Calu3 (cell line): ENCODE data around the gene CLCNKB. TPM values are rescaled to one million over a fixed set of nuclear protein-coding genes. Genes with fewer than 3 reads are reported as not detected.
"Not testable (repeated sequence)": the region's sequence is repeated elsewhere in the genome, so short reads cannot be mapped to it uniquely, and the experiment has no call there.

Experiments used
- BruUV-seq: library from RNA; stranded (reverse); fragments of 400-500 nt; replicated peaks from 2 replicates; lab custom pipeline; 2021; lab: Mats Ljungman, UMichigan
- CTCF ChIA-PET: fragments of 300-600 bp; sonication (Branson Sonifier 250); formaldehyde crosslinking; loops from one replicate; lab custom pipeline; 2022; ENCODE audit warnings: antibody characterized with exemption; lab: Charles Lee
- DNase-seq: peaks from one replicate; pipeline ENCODE4 v3.0.0; 2022
- H3K27ac Mint-ChIP-seq: one replicate; pipeline ENCODE4 v1.8.0; 2022; ENCODE audit warnings: mixed read lengths; ENCODE audit not compliant: unreplicated experiment
- H3K27me3 Mint-ChIP-seq: one replicate; pipeline ENCODE4 v1.8.0; 2022; ENCODE audit warnings: mixed read lengths; ENCODE audit not compliant: unreplicated experiment
- H3K36me3 Mint-ChIP-seq: one replicate; pipeline ENCODE4 v1.8.0; 2022; ENCODE audit warnings: mild to moderate bottlenecking, moderate library complexity, mixed read lengths; ENCODE audit not compliant: insufficient read depth, unreplicated experiment
- H3K4me1 Mint-ChIP-seq: one replicate; pipeline ENCODE4 v1.8.0; 2022; ENCODE audit warnings: mild to moderate bottlenecking, low read depth, mixed read lengths; ENCODE audit not compliant: unreplicated experiment
- H3K4me3 Mint-ChIP-seq: one replicate; pipeline ENCODE4 v1.8.0; 2022; ENCODE audit warnings: mild to moderate bottlenecking, low read depth, moderate library complexity, mixed read lengths; ENCODE audit not compliant: unreplicated experiment
- H3K9me3 Mint-ChIP-seq: one replicate; pipeline ENCODE4 v1.8.0; 2022; ENCODE audit warnings: low read depth, mixed read lengths; ENCODE audit not compliant: unreplicated experiment
- intact Hi-C: fragments of 100-400 bp; cut with micrococcal nuclease; formaldehyde crosslinking; loops from one replicate; pipeline ENCODE4 v1.10.0; 2022; ENCODE audit not compliant: unreplicated experiment
- total RNA-seq: library from RNA; stranded (reverse); gene quantifications from 2 replicates; pipeline ENCODE4 v1.2.3, GENCODE V29; 2022
- TF ChIP-seq, protein P1 (sequence below): fragments of 200-600 bp; IDR thresholded peaks from one replicate; pipeline ENCODE4 v1.8.0; 2022; ENCODE audit warnings: antibody characterized with exemption; ENCODE audit not compliant: unreplicated experiment

CLCNKB gene
- total RNA-seq, 1 experiment from 2014 or later: not detected

DNA sequence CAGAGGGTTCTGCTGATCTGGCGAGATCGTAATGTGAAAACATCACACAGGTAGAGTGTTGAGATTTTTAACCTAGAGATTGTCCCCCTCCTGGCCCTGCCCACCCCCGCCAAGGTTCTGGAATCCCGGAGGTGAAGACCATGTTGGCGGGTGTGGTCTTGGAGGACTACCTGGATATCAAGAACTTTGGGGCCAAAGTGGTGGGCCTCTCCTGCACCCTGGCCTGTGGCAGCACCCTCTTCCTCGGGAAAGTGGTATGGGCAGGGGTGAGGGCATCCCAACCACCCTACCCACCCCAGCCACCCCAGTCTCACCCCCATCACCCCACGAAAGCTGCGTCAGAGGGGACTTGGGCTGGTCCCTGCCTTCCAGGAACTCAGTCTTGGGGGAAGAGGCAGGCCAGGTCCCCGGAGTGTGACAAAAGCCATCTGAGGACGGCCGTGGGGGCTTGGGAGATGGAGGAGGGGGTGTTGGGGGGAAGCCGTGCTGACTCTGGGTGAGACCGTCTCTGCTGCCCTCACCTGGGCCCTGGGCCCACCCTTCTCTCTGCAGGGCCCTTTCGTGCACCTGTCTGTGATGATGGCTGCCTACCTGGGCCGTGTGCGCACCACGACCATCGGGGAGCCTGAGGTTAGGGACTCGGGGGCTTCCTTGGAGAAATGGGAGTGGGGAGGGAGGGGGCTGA lies 4.4 kb downstream of the CLCNKB start:
- no peaks in the 10 kb centered on the region for H3K27me3 Mint-ChIP-seq
- H3K4me1 Mint-ChIP-seq: no peaks in the 10 kb centered on the region
- intact Hi-C loops: no loop called here
- CTCF ChIA-PET: no interaction called here
- H3K9me3 Mint-ChIP-seq: no peaks in the 10 kb centered on the region
- H3K36me3 Mint-ChIP-seq: peaks cover 4% of the 10 kb centered on the region
- no peak overlapping the region for H3K4me3 Mint-ChIP-seq
- BruUV-seq: no TSS peak
- H3K27ac Mint-ChIP-seq: no peak overlapping the region
- no peak for DNase-seq
- TF ChIP-seq, protein P1, sequence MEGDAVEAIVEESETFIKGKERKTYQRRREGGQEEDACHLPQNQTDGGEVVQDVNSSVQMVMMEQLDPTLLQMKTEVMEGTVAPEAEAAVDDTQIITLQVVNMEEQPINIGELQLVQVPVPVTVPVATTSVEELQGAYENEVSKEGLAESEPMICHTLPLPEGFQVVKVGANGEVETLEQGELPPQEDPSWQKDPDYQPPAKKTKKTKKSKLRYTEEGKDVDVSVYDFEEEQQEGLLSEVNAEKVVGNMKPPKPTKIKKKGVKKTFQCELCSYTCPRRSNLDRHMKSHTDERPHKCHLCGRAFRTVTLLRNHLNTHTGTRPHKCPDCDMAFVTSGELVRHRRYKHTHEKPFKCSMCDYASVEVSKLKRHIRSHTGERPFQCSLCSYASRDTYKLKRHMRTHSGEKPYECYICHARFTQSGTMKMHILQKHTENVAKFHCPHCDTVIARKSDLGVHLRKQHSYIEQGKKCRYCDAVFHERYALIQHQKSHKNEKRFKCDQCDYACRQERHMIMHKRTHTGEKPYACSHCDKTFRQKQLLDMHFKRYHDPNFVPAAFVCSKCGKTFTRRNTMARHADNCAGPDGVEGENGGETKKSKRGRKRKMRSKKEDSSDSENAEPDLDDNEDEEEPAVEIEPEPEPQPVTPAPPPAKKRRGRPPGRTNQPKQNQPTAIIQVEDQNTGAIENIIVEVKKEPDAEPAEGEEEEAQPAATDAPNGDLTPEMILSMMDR: no peak

DNA sequence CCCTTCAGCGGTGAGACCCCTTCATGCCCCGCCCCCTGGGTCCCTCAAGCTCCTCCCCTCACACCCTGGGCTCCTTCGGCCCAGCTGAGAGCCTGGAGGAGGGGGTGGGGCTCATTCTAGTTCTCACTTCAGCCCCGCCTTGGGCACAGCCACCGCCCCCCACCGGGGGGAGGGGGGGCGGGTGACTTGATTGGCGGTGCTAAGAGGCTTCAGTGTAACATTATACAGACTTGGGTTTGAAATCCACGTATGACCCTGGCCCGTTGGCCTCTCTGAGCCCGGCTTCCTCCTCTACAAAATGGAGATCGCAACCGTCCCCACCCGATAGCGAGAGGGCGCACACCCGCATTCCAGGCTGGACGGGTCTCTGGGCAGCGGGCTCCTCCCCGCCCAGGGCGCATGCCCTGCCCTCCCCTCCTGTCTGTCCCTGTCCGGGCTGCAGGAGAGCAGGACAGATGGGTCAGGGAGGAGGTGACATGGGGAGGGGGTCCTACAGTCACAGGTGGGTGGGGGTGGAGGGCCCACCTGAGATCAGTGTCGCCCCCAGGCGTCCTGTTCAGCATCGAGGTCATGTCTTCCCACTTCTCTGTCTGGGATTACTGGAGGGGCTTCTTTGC lies 5.1 kb downstream of the CLCNKB start:
- Mint-ChIP-seq H3K9me3 (no peaks in the 10 kb centered on the region), H3K27me3 (no peaks in the 10 kb centered on the region), H3K27ac (no peak overlapping the region), H3K4me3 (peak overlapping the region; percentile 65), H3K36me3 (peaks cover 4% of the 10 kb centered on the region), H3K4me1 (no peaks in the 10 kb centered on the region)
- intact Hi-C loops: no loop called here
- peak; percentile 44 for DNase-seq
- TF ChIP-seq, protein P1: no peak
- no TSS peak for BruUV-seq
- CTCF ChIA-PET: no interaction called here

DNA sequence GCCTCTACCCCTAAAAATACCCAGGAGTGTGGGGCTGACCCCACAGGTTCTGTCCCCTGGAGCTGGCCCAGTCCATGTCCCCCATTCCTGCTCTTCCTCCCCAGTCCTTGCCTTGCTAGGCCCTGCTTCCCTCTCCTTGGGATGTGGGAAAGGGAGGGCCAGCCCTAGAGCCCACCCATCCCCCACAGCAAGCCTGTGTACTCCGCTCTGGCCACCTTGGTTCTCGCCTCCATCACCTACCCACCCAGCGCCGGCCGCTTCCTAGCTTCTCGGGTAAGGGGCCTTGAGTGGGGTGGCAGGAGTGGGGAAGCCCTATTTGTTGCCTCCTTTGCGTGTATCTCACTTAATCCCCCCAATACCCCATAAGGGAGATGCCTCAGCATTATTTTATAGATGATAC lies 6.7 kb downstream of the CLCNKB start:
- Mint-ChIP-seq H3K27ac (no peak overlapping the region), H3K9me3 (no peaks in the 10 kb centered on the region), H3K27me3 (no peaks in the 10 kb centered on the region), H3K36me3 (peaks cover 4% of the 10 kb centered on the region), H3K4me1 (no peaks in the 10 kb centered on the region), H3K4me3 (no peak overlapping the region)
- TF ChIP-seq, protein P1: no peak
- no peak for DNase-seq
- CTCF ChIA-PET: interaction anchor here (0.5 kb wide), 1 partner anchor 294 kb away, joined by 3 read pairs; no protein-coding TSS in a partner anchor
- no TSS peak for BruUV-seq
- intact Hi-C loops: no loop called here

DNA sequence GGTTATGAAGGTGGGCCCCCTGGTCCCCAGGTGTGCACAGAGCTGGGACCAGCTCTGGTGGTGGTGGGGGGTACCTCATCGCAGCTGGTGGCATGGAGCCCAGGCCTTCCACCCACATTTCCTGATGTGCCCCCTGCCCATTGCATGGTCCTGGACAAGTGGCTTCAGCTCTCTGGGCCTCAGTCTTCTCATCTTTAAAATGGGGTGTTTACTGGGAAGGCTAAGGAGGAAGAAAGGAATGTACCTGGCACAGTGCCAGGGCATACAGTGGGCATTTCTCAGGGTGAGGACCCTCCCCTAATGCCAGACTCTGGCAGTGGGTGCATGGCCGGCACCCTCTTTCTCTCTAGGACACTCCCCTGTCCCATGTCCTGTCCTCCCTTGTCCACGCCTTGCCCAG lies 7.5 kb downstream of the CLCNKB start:
- TF ChIP-seq, protein P1: no peak
- BruUV-seq: no TSS peak
- H3K9me3 Mint-ChIP-seq: no peaks in the 10 kb centered on the region
- no peaks in the 10 kb centered on the region for H3K4me1 Mint-ChIP-seq
- H3K4me3 Mint-ChIP-seq: no peak overlapping the region
- H3K27me3 Mint-ChIP-seq: no peaks in the 10 kb centered on the region
- DNase-seq: no peak
- CTCF ChIA-PET: no interaction called here
- H3K36me3 Mint-ChIP-seq: peaks cover 4% of the 10 kb centered on the region
- intact Hi-C loops: no loop called here
- no peak overlapping the region for H3K27ac Mint-ChIP-seq

DNA sequence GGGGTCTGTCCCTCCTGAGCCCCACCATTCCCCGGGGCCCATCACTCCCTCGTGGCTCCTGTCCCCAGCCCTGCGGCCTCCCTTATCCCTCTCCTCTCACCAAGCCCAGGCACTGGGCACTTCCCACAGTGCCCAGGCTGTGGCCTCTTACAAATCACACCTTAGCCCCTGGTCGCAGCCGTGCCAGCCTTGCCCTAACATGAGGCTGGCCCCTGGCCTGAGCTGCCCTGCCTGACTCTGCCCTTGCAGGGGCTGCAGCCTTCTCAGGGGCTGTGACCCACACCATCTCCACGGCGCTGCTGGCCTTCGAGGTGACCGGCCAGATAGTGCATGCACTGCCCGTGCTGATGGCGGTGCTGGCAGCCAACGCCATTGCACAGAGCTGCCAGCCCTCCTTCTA lies 8.4 kb downstream of the CLCNKB start:
- H3K36me3 Mint-ChIP-seq, H3K27ac Mint-ChIP-seq, CTCF ChIA-PET, H3K27me3 Mint-ChIP-seq, H3K9me3 Mint-ChIP-seq, BruUV-seq, H3K4me3 Mint-ChIP-seq, H3K4me1 Mint-ChIP-seq, intact Hi-C loops, DNase-seq: not testable (repeated sequence)
